Vagina (tissue), 2 donors: Measurements from ENCODE around the gene B3GNT2. TPM values are rescaled to one million over a fixed set of nuclear protein-coding genes. Genes with fewer than 3 reads are reported as not detected.
A peak's percentile ranks its signal among the peaks of the same experiment; 100 is the strongest.

Experiments
- DNase-seq, 2 donors: peaks; one replicate each; pipeline ENCODE4 v3.0.0-alpha.2; 2017; ENCODE audit errors: extremely low spot score in 2 of 2
- H3K27ac ChIP-seq: fragments of 200-600 bp; sonication (generic); one replicate; pipeline ENCODE4 v1.5.1; 2019
- H3K27me3 ChIP-seq: fragments of 200-600 bp; sonication (generic); one replicate; pipeline ENCODE4 v1.5.1; 2019
- H3K36me3 ChIP-seq, 2 donors: fragments of 200-600 bp; sonication (generic); one replicate each; pipeline ENCODE4 v1.5.1; 2017 to 2019
- H3K4me1 ChIP-seq: fragments of 200-600 bp; sonication (generic); one replicate; pipeline ENCODE4 v1.5.1; 2019
- H3K4me3 ChIP-seq, 2 donors: fragments of 200-600 bp; sonication (generic); 1 replicate in 1 of 2; 2 replicates in 1 of 2; pipeline ENCODE4 v1.5.1; 2016 to 2019
- H3K9me3 ChIP-seq: fragments of 200-600 bp; sonication (generic); one replicate; pipeline ENCODE4 v1.5.1; 2019
- CTCF ChIP-seq, 3 experiments: fragments of 450-650 bp in 2 of 3; fragments of 200-600 bp in 1 of 3; sonication (generic) in 1 of 3; IDR thresholded peaks; one replicate each; pipeline ENCODE4 v1.5.1; 2017 to 2019; ENCODE audit warnings: antibody characterized with exemption in 3 of 3, mild to moderate bottlenecking in 2 of 3, moderate library complexity in 2 of 3
- POLR2A ChIP-seq, 2 donors: fragments of 450-650 bp; IDR thresholded peaks; one replicate each; pipeline ENCODE4 v1.6.1; 2017; ENCODE audit warnings: antibody characterized with exemption in 2 of 2, mild to moderate bottlenecking in 2 of 2, moderate library complexity in 2 of 2
- POLR2AphosphoS5 ChIP-seq, 2 donors: sonication (generic); formaldehyde crosslinking; IDR thresholded peaks; one replicate each; pipeline ENCODE4 v1.9.0; 2017; ENCODE audit warnings: antibody characterized with exemption in 2 of 2, mild to moderate bottlenecking in 2 of 2, low read depth in 1 of 2; ENCODE audit not compliant: insufficient read depth in 1 of 2
- intact Hi-C: fragments of 100-400 bp; cut with DNase I; formaldehyde crosslinking; loops from one replicate; pipeline ENCODE4 v1.15.1; 2023
- total RNA-seq: library from RNA; depleted of rRNA; stranded (reverse); fragments of >200 nt; gene quantifications from one replicate; pipeline ENCODE4 v1.2.3, GENCODE V29; 2016

The B3GNT2 gene
- total RNA-seq, 1 donor from 2014 or later: 18.9 TPM

- no peak for TF ChIP-seq POLR2AphosphoS5 (IDR thresholded peaks at IDR 0.05; ENCODE audit: insufficient read depth in 1 of 2, low read depth in 1 of 2)
- no peak overlapping the region for H3K4me3 ChIP-seq
- H3K27me3 ChIP-seq: no peaks in the 10 kb centered on the region
- peaks cover 65% of the 10 kb centered on the region for H3K4me1 ChIP-seq
- peaks cover 0 to 11% of the 10 kb centered on the region in 2 donors for H3K36me3 ChIP-seq
- intact Hi-C loops: loop anchor here (2.0 kb wide), 1 partner anchor 21 kb away; no protein-coding TSS in a partner anchor
- no peaks in the 10 kb centered on the region for H3K9me3 ChIP-seq
- peak overlapping the region; percentile 87 for H3K27ac ChIP-seq
- DNase-seq: no peak
These were observed 23.7 kb downstream of the B3GNT2 start for GRCh38 chr2:62219407-62220159.

GRCh38 chr2:62221141-62221540 is 25.2 kb downstream of the B3GNT2 start:
- H3K4me3 ChIP-seq: no peak overlapping the region
- peaks cover 51% of the 10 kb centered on the region for H3K4me1 ChIP-seq
- TF ChIP-seq CTCF (IDR thresholded peaks at IDR 0.05): no peak
- no peak for TF ChIP-seq POLR2AphosphoS5 (IDR thresholded peaks at IDR 0.05; ENCODE audit: insufficient read depth in 1 of 2, low read depth in 1 of 2)
- no peak for TF ChIP-seq POLR2A (IDR thresholded peaks at IDR 0.05)
- H3K9me3 ChIP-seq: no peaks in the 10 kb centered on the region
- DNase-seq: no peak
- intact Hi-C loops: no loop called here
- no peaks in the 10 kb centered on the region for H3K27me3 ChIP-seq
- peaks cover 0 to 20% of the 10 kb centered on the region in 2 donors for H3K36me3 ChIP-seq
- no peak overlapping the region for H3K27ac ChIP-seq

- Histone ChIP-seq H3K4me3 (no peak overlapping the region), H3K4me1 (peaks cover 41% of the 10 kb centered on the region), H3K27me3 (no peaks in the 10 kb centered on the region), H3K9me3 (no peaks in the 10 kb centered on the region), H3K27ac (no peak overlapping the region), H3K36me3 (peaks cover 0 to 20% of the 10 kb centered on the region in 2 donors)
- TF ChIP-seq POLR2AphosphoS5 (IDR thresholded peaks at IDR 0.05; ENCODE audit: insufficient read depth in 1 of 2, low read depth in 1 of 2): no peak
- TF ChIP-seq POLR2A (IDR thresholded peaks at IDR 0.05): no peak
- no peak for TF ChIP-seq CTCF (IDR thresholded peaks at IDR 0.05)
- intact Hi-C loops: no loop called here
- no peak for DNase-seq
These were observed 26.3 kb downstream of the B3GNT2 start for GRCh38 chr2:62222171-62222570.

- Histone ChIP-seq H3K36me3 (peaks cover 0 to 20% of the 10 kb centered on the region in 2 donors), H3K4me1 (peaks cover 36% of the 10 kb centered on the region), H3K4me3 (no peak overlapping the region), H3K27me3 (no peaks in the 10 kb centered on the region), H3K9me3 (no peaks in the 10 kb centered on the region), H3K27ac (no peak overlapping the region)
- TF ChIP-seq CTCF (IDR thresholded peaks at IDR 0.05): no peak
- TF ChIP-seq POLR2A (IDR thresholded peaks at IDR 0.05): no peak
- no peak for TF ChIP-seq POLR2AphosphoS5 (IDR thresholded peaks at IDR 0.05; ENCODE audit: insufficient read depth in 1 of 2, low read depth in 1 of 2)
- intact Hi-C loops: no loop called here
- DNase-seq: no peak
These were observed 26.8 kb downstream of the B3GNT2 start for GRCh38 chr2:62222674-62223073.

GRCh38 chr2:62224976-62225375 is 29.1 kb downstream of the B3GNT2 start:
- H3K9me3 ChIP-seq: no peaks in the 10 kb centered on the region
- DNase-seq: no peak
- intact Hi-C loops: no loop called here
- TF ChIP-seq POLR2A (IDR thresholded peaks at IDR 0.05) (no peak), POLR2AphosphoS5 (IDR thresholded peaks at IDR 0.05; ENCODE audit: insufficient read depth in 1 of 2, low read depth in 1 of 2) (no peak), CTCF (IDR thresholded peaks at IDR 0.05) (no peak)
- H3K27ac ChIP-seq: no peak overlapping the region
- peaks cover 0 to 20% of the 10 kb centered on the region in 2 donors for H3K36me3 ChIP-seq
- H3K27me3 ChIP-seq: no peaks in the 10 kb centered on the region
- H3K4me1 ChIP-seq: peaks cover 16% of the 10 kb centered on the region
- H3K4me3 ChIP-seq: no peak overlapping the region
